Progenitor cell of endocrine pancreas (in vitro differentiated cells): Measurements from ENCODE around the gene MICALL1. TPM values are rescaled to one million over a fixed set of nuclear protein-coding genes. Genes with fewer than 3 reads are reported as not detected.

ENCODE experiments used
- DNase-seq: peaks from one replicate; pipeline ENCODE4 v3.0.0; 2021; ENCODE audit warnings: low spot score; ENCODE audit not compliant: unreplicated experiment
- H3K27ac Mint-ChIP-seq: 2 replicates; pipeline ENCODE4 v1.8.0; 2021; ENCODE audit warnings: mild to moderate bottlenecking, moderate library complexity, mixed read lengths
- H3K27me3 Mint-ChIP-seq: 2 replicates; pipeline ENCODE4 v1.8.0; 2021; ENCODE audit warnings: mixed read lengths
- H3K36me3 Mint-ChIP-seq: 2 replicates; pipeline ENCODE4 v1.8.0; 2022; ENCODE audit warnings: mixed read lengths; ENCODE audit not compliant: insufficient read depth
- H3K4me1 Mint-ChIP-seq: 2 replicates; pipeline ENCODE4 v1.8.0; 2021; ENCODE audit warnings: low read depth, mixed read lengths
- H3K4me3 Mint-ChIP-seq: 2 replicates; pipeline ENCODE4 v1.8.0; 2021; ENCODE audit warnings: low read depth, mild to moderate bottlenecking, moderate library complexity, mixed read lengths
- H3K9me3 Mint-ChIP-seq: 2 replicates; pipeline ENCODE4 v1.8.0; 2021; ENCODE audit warnings: low read depth, mixed read lengths
- total RNA-seq: library from RNA; stranded (reverse); gene quantifications from 2 replicates; pipeline ENCODE4 v1.2.1, GENCODE V29; 2021
- TF ChIP-seq, protein P1 (sequence below): fragments of 200-600 bp; sonication (generic); IDR thresholded peaks from one replicate; pipeline ENCODE4 v1.5.0; 2021; ENCODE audit warnings: antibody characterized with exemption, mild to moderate bottlenecking; ENCODE audit not compliant: unreplicated experiment

The MICALL1 gene
- total RNA-seq, 1 donor from 2014 or later: 42.8 TPM

DNA sequence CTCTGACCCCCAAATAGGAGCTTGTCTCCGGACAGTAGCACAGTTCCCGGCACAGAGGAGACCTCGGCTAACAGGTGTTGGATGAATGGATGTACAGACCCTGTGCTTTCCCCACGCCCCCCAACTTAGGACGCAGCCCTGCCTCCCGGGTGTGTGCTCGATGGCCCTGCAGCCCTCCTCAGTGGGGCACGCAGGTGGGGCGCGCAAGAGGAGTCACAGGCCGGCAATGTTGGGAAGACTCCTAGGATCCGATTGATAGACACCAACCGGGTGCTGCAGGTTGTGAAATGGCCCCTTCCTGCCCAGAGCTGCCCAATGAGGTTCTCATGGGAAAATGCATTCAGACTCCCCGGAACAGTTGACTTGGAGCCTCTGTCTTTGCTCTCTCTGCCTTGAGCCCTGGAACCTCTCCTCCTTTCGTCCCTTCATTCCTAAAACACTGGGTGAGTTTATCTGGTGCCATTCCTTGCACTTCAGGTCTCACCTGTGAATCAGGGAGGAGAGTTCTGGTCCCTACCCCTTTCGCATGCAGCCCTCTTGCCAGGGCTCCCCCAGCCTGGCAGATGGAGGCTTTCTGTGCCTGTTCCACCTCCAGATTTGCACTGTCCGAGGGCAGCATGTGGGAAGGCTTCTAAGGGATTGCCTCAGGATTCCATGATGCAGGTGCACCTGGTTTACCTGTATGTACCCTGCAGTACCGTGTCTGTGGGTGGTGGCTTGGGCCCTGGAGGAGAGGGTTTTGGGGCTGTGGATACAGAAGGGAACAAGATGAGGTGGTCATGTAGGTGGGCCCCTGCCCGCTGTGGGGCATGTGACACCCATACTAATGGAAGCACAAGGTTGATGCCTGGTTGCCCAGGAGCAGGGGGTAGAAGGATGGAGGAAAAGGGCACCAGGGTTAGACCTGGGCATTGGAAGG lies 1.2 kb downstream of the MICALL1 start:
- peak overlapping the region; percentile 64 for H3K27ac Mint-ChIP-seq
- no peak for DNase-seq
- no peaks in the 10 kb centered on the region for H3K9me3 Mint-ChIP-seq
- peaks cover 15% of the 10 kb centered on the region for H3K4me1 Mint-ChIP-seq
- H3K27me3 Mint-ChIP-seq: no peaks in the 10 kb centered on the region
- TF ChIP-seq, protein P1, sequence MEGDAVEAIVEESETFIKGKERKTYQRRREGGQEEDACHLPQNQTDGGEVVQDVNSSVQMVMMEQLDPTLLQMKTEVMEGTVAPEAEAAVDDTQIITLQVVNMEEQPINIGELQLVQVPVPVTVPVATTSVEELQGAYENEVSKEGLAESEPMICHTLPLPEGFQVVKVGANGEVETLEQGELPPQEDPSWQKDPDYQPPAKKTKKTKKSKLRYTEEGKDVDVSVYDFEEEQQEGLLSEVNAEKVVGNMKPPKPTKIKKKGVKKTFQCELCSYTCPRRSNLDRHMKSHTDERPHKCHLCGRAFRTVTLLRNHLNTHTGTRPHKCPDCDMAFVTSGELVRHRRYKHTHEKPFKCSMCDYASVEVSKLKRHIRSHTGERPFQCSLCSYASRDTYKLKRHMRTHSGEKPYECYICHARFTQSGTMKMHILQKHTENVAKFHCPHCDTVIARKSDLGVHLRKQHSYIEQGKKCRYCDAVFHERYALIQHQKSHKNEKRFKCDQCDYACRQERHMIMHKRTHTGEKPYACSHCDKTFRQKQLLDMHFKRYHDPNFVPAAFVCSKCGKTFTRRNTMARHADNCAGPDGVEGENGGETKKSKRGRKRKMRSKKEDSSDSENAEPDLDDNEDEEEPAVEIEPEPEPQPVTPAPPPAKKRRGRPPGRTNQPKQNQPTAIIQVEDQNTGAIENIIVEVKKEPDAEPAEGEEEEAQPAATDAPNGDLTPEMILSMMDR: no peak
- peak overlapping the region; percentile 82 for H3K4me3 Mint-ChIP-seq
- H3K36me3 Mint-ChIP-seq: peaks cover 2% of the 10 kb centered on the region

DNA sequence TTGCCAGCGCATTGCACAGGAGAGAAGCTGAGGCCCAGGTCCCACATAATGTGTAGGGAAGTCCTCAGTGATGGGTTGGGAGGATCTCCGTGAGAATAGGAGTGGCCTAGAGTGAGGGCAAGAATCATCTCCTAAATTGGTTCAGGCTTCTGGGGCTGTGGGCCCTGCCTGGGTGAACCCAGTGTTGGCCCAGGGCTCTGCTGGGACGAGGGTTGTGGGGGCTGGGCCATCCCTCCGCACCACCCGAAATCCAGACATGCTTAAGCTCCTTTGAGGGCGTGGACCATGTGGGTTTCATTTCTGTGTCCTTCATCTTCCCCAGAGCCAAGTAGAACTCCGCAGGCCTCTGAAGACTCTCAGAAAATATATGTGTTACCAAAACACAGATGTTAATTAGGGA lies 3.7 kb downstream of the MICALL1 start:
- Mint-ChIP-seq H3K4me1 (peaks cover 15% of the 10 kb centered on the region), H3K4me3 (no peak overlapping the region), H3K9me3 (no peaks in the 10 kb centered on the region), H3K36me3 (peaks cover 3% of the 10 kb centered on the region), H3K27me3 (no peaks in the 10 kb centered on the region), H3K27ac (no peak overlapping the region)
- TF ChIP-seq, protein P1: no peak
- no peak for DNase-seq

DNA sequence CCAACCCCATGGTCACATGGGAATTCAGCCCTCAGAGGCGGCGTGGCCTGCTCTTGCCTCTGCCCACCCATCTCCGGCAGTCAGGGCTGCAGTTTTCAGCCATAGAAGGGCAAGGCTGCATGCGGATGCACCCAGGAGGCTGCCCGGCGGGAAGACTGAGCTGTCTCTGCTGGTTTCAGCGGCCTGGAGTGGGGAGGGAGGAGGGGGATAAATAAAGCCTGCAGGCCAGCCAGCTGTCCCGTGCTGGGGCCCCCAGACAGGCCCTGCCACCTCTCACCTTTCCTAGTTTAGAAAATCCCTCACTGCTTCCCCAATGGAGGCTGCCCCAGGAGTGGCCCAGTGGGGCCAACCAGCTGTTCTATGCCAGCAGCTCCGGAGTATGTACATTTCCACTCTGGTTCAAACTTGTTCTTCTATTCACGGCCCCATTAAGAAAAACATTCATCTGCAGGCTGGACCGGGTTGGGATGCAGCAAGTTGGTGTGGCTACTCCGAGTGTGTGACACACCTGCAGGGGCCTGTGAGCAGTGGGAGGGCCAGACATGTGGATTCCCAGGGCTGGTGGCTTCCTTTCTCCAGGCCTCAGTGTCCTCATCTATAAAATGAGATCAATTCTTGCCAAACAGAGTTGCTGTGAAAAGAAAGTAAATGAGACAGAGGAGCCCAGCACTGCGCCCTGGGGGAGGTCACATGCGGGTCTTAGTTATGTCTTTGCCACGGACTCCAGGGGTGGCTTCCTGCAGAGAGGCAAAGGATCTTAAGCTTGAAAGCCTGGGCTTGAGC lies 5.0 kb downstream of the MICALL1 start:
- TF ChIP-seq, protein P1: no peak
- H3K9me3 Mint-ChIP-seq: no peaks in the 10 kb centered on the region
- H3K4me3 Mint-ChIP-seq: no peak overlapping the region
- no peak for DNase-seq
- H3K27me3 Mint-ChIP-seq: no peaks in the 10 kb centered on the region
- H3K27ac Mint-ChIP-seq: no peak overlapping the region
- peaks cover 13% of the 10 kb centered on the region for H3K4me1 Mint-ChIP-seq
- H3K36me3 Mint-ChIP-seq: peaks cover 3% of the 10 kb centered on the region

DNA sequence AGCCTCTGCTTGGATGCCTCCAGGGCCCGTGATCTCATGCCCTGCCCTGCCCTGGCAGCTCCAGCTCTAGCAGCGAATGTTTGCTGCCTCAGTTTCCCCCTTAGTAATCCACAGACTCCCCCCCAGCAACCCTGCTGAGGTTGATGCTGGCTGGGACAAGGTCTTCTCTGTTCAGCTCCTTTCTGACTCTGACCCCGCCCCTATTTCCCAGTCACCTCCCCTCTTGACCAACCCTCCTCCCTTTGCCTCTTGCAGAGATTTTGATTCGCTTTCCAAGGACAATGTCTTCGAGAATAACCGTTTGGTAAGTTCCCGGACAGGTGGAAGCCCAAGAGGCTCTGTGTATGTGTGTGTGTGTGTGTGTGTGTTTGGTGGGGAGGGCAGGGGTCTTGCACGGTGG lies 5.6 kb downstream of the MICALL1 start:
- H3K36me3 Mint-ChIP-seq: peaks cover 3% of the 10 kb centered on the region
- TF ChIP-seq, protein P1: no peak
- no peak for DNase-seq
- H3K27me3 Mint-ChIP-seq: no peaks in the 10 kb centered on the region
- H3K4me3 Mint-ChIP-seq: no peak overlapping the region
- H3K4me1 Mint-ChIP-seq: peaks cover 13% of the 10 kb centered on the region
- no peaks in the 10 kb centered on the region for H3K9me3 Mint-ChIP-seq
- H3K27ac Mint-ChIP-seq: no peak overlapping the region

DNA sequence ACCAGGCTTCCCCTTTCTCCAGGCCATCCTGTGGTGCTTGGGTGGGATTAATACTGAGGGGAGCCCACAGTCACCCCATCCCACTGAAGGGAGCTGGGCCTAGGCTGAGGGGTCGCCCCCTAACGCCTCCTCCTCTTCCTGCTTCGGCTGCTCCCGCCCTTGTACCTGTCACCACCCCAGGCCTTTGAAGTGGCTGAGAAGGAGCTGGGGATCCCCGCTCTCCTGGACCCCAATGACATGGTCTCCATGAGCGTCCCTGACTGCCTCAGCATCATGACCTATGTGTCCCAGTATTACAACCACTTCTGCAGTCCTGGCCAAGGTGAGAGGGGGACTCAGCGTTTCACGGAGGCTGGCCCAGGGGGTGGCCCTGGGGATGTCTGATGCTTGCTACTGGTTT lies 6.1 kb downstream of the MICALL1 start:
- TF ChIP-seq, protein P1: no peak
- Mint-ChIP-seq H3K9me3 (no peaks in the 10 kb centered on the region), H3K36me3 (peaks cover 3% of the 10 kb centered on the region), H3K27me3 (no peaks in the 10 kb centered on the region), H3K4me3 (no peak overlapping the region), H3K4me1 (peaks cover 11% of the 10 kb centered on the region), H3K27ac (no peak overlapping the region)
- DNase-seq: no peak
